ENCODE results near the gene ANO6.

GRCh38 chr12:45257185-45257930 lies 41.5 kb downstream of the ANO6 start:
- TF ChIP-seq CTCF (conservative IDR thresholded peaks at IDR 0.05; ENCODE audit: low read depth, low read length) (no peak), USF2 (IDR thresholded peaks at IDR 0.05; ENCODE audit: low read depth, low read length) (no peak), POLR2A (IDR thresholded peaks at IDR 0.05; ENCODE audit: low read depth, low read length) (no peak)

Measured in IMR-90 (cell line).